SK-N-SH (cell line): ENCODE measurements around the gene NECTIN2. TPM values are rescaled to one million over a fixed set of nuclear protein-coding genes. Genes with fewer than 3 reads are reported as not detected.

Experiments used
- CTCF ChIA-PET: fragments of 300-600, 350-600 bp; formaldehyde crosslinking; extraction: SDS; loops from one replicate; lab custom pipeline; 2021; lab: Yijun Ruan, JAX
- POLR2A ChIA-PET: fragments of 350-600 bp; sonication (Branson Sonifier 250); formaldehyde crosslinking; extraction: SDS; loops from one replicate; lab custom pipeline; 2020; ENCODE audit warnings: antibody characterized with exemption, inconsistent platforms; lab: Yijun Ruan, JAX
- DNase-seq: peaks from one replicate; pipeline ENCODE4 v3.0.0; 2012
- H2AFZ ChIP-seq: fragments of 200-600 bp; sonication (generic); 2 replicates; pipeline ENCODE4 v1.8.1; 2016; ENCODE audit warnings: antibody characterized with exemption, mild to moderate bottlenecking, low read depth
- H3F3A ChIP-seq: fragments of 200-600 bp; sonication (generic); replicated peaks from 2 replicates; pipeline ENCODE3; 2016; ENCODE audit warnings: antibody characterized with exemption, mild to moderate bottlenecking; ENCODE audit not compliant: insufficient read depth
- H3K27ac ChIP-seq, 2 experiments: fragments of 200-500 bp in 1 of 2; fragments of 200-600 bp in 1 of 2; sonication (Bioruptor generic) in 1 of 2; sonication (generic), shearing (Covaris generic) in 1 of 2; 2 replicates each; pipeline versions ENCODE4 v1.5.1 to v1.6.1; 2014 to 2016; ENCODE audit warnings: low read depth in 2 of 2, inconsistent platforms in 1 of 2, low read length in 1 of 2, mild to moderate bottlenecking in 1 of 2, mixed read lengths in 1 of 2
- H3K27me3 ChIP-seq: fragments of 200-600 bp; sonication (generic), shearing (Covaris generic); 2 replicates; pipeline ENCODE4 v1.6.1; 2016; ENCODE audit warnings: mixed run types; ENCODE audit not compliant: insufficient read depth
- H3K36me3 ChIP-seq, 2 experiments: fragments of 200-500 bp in 1 of 2; fragments of 200-600 bp in 1 of 2; sonication (Bioruptor generic) in 1 of 2; sonication (generic) in 1 of 2; replicated peaks in 1 of 2; 2 replicates each; pipeline versions ENCODE3 to v1.5.1; 2014 to 2016; ENCODE audit warnings: low read length in 1 of 2, mild to moderate bottlenecking in 1 of 2; ENCODE audit not compliant: insufficient read depth in 2 of 2, control insufficient read depth in 1 of 2
- H3K4me1 ChIP-seq, 2 experiments: fragments of 200-500 bp in 1 of 2; fragments of 200-600 bp in 1 of 2; sonication (Bioruptor generic) in 1 of 2; sonication (generic), shearing (Covaris generic) in 1 of 2; 2 replicates each; pipeline versions ENCODE4 v1.5.1 to v1.6.1; 2014 to 2016; ENCODE audit warnings: low read depth in 1 of 2, low read length in 1 of 2, mixed run types in 1 of 2; ENCODE audit not compliant: insufficient read depth in 2 of 2, control insufficient read depth in 1 of 2
- H3K4me2 ChIP-seq: fragments of 200-600 bp; sonication (generic), shearing (Covaris generic); 2 replicates; pipeline ENCODE4 v1.6.1; 2017; ENCODE audit warnings: mixed run types
- H3K4me3 ChIP-seq, 2 experiments: fragments of 200-500 bp in 1 of 2; fragments of 200-600 bp in 1 of 2; sonication (Bioruptor generic) in 1 of 2; sonication (generic), shearing (Covaris generic) in 1 of 2; 2 replicates each; pipeline versions ENCODE4 v1.5.1 to v1.8.1; 2014 to 2016; ENCODE audit warnings: low read depth in 2 of 2, inconsistent platforms in 1 of 2, low read length in 1 of 2, mild to moderate bottlenecking in 1 of 2, mixed read lengths in 1 of 2, moderate library complexity in 1 of 2
- H3K79me2 ChIP-seq: fragments of 200-600 bp; sonication (generic); 2 replicates; pipeline ENCODE4 v1.8.1; 2017; ENCODE audit warnings: mild to moderate bottlenecking; ENCODE audit not compliant: insufficient read depth
- H3K9ac ChIP-seq: fragments of 200-600 bp; sonication (generic); 2 replicates; pipeline ENCODE4 v1.6.1; 2017; ENCODE audit warnings: mixed run types
- H3K9me2 ChIP-seq: fragments of 200-600 bp; sonication (generic); 2 replicates; pipeline ENCODE4 v1.6.1; 2017; ENCODE audit warnings: mixed run types
- H3K9me3 ChIP-seq: fragments of 200-600 bp; sonication (generic); 2 replicates; pipeline ENCODE4 v1.6.1; 2017; ENCODE audit warnings: mixed run types, mild to moderate bottlenecking, moderate library complexity
- H4K20me1 ChIP-seq: fragments of 200-600 bp; sonication (generic); 2 replicates; pipeline ENCODE4 v1.6.1; 2017; ENCODE audit warnings: mild to moderate bottlenecking, mixed run types; ENCODE audit not compliant: insufficient read depth
- CHD2 ChIP-seq: fragments of 150-350 bp; IDR thresholded peaks from 2 replicates; pipeline ENCODE4 v1.6.1; 2018; ENCODE audit warnings: low read length; ENCODE audit not compliant: partially characterized antibody
- CTCF ChIP-seq: fragments of 200-600 bp; sonication (generic); IDR thresholded peaks from 2 replicates; pipeline ENCODE4 v1.6.1; 2017; ENCODE audit warnings: antibody characterized with exemption, mild to moderate bottlenecking, moderate library complexity
- EP300 ChIP-seq, 2 experiments: IDR thresholded peaks; 2 replicates each; pipeline versions ENCODE4 v1.4.0 to v1.6.1; 2012; ENCODE audit warnings: borderline replicate concordance in 1 of 2, low read depth in 1 of 2, low read length in 1 of 2
- EZH2phosphoT487 ChIP-seq: fragments of 200-600 bp; sonication (generic); IDR thresholded peaks from 2 replicates; pipeline ENCODE4 v1.6.1; 2017; ENCODE audit warnings: low read depth, mixed run types, mild to moderate bottlenecking, antibody characterized with exemption, moderate library complexity, borderline replicate concordance
- FOSL2 ChIP-seq: IDR thresholded peaks from 2 replicates; pipeline ENCODE4 v1.4.0; 2012; ENCODE audit warnings: low read depth, mild to moderate bottlenecking, moderate library complexity, borderline replicate concordance
- FOXM1 ChIP-seq: IDR thresholded peaks from 2 replicates; pipeline ENCODE4 v1.4.0; 2012; ENCODE audit warnings: low read depth, mild to moderate bottlenecking
- IRF3 ChIP-seq: fragments of 150-350 bp; IDR thresholded peaks from 2 replicates; pipeline ENCODE4 v1.6.1; 2016; ENCODE audit warnings: mild to moderate bottlenecking, low read depth, low read length
- JUND ChIP-seq: IDR thresholded peaks from 2 replicates; pipeline ENCODE4 v1.4.0; 2012
- MEF2A ChIP-seq: IDR thresholded peaks from 2 replicates; pipeline ENCODE4 v1.4.0; 2012; ENCODE audit warnings: low read depth, borderline replicate concordance
- MXI1 ChIP-seq: IDR thresholded peaks from 2 replicates; pipeline ENCODE4 v1.6.1; 2012; ENCODE audit warnings: mild to moderate bottlenecking, low read depth, low read length, improper control_type of control experiment
- NFIC ChIP-seq: IDR thresholded peaks from 2 replicates; pipeline ENCODE4 v1.4.0; 2012; ENCODE audit warnings: borderline replicate concordance
- NRF1 ChIP-seq: IDR thresholded peaks from 2 replicates; pipeline ENCODE4 v1.6.1; 2012; ENCODE audit warnings: low read depth, mild to moderate bottlenecking, low read length
- POLR2AphosphoS5 ChIP-seq: IDR thresholded peaks from 2 replicates; pipeline ENCODE4 v1.6.1; 2012; ENCODE audit warnings: low read depth, low read length
- RAD21 ChIP-seq: IDR thresholded peaks from 2 replicates; pipeline ENCODE4 v1.6.1; 2012; ENCODE audit warnings: mild to moderate bottlenecking, low read length
- RFX5 ChIP-seq: IDR thresholded peaks from 2 replicates; pipeline ENCODE4 v1.6.1; 2012; ENCODE audit warnings: mild to moderate bottlenecking, improper control_type of control experiment, low read length
- RXRA ChIP-seq: IDR thresholded peaks from 2 replicates; pipeline ENCODE4 v1.4.0; 2012; ENCODE audit warnings: low read depth, mild to moderate bottlenecking, borderline replicate concordance
- SIN3A ChIP-seq: IDR thresholded peaks from 2 replicates; pipeline ENCODE4 v1.6.1; 2012; ENCODE audit warnings: low read depth, mild to moderate bottlenecking, low read length, moderate library complexity, borderline replicate concordance
- TAF1 ChIP-seq: IDR thresholded peaks from 2 replicates; pipeline ENCODE4 v1.6.1; 2012; ENCODE audit warnings: low read depth, mild to moderate bottlenecking, low read length, moderate library complexity, borderline replicate concordance
- TCF12 ChIP-seq: IDR thresholded peaks from 2 replicates; pipeline ENCODE4 v1.4.0; 2012
- TEAD4 ChIP-seq: IDR thresholded peaks from 2 replicates; pipeline ENCODE4 v1.4.0; 2012; ENCODE audit warnings: mild to moderate bottlenecking, borderline replicate concordance; ENCODE audit not compliant: insufficient read depth
- YY1 ChIP-seq: IDR thresholded peaks from 2 replicates; pipeline ENCODE4 v1.4.0; 2012; ENCODE audit warnings: low read depth, mild to moderate bottlenecking
- ZBTB33 ChIP-seq: IDR thresholded peaks from 2 replicates; pipeline ENCODE4 v1.4.0; 2012; ENCODE audit warnings: low read depth, borderline replicate concordance
- WGBS: methylation state at CpG from one replicate; pipeline ENCODE4 v1.1.6; 2017; ENCODE audit warnings: low lambda C conversion rate; 5-methylcytosine and 5-hydroxymethylcytosine counted together
- polyA plus RNA-seq, 3 experiments: library from polyadenylated mRNA; depleted of rRNA; stranded (reverse); fragments of >200 nt; gene quantifications; 2 replicates each; pipeline ENCODE4 v1.2.3, GENCODE V29; 2012

The NECTIN2 gene
- polyA plus RNA-seq, 1 of the 3 experiments (the other 2 are of a cell fraction): 121 TPM

- TF ChIP-seq SIN3A (no peak), RFX5 (no peak), MXI1 (no peak), NFIC (no peak), MEF2A (no peak), RXRA (no peak), TAF1 (no peak)
Measured at GRCh38 chr19:44855606-44856005, 9.5 kb downstream of the NECTIN2 start (continued).

GRCh38 chr19:44856421-44857083 is 10.5 kb downstream of the NECTIN2 start:
- Histone ChIP-seq H3K4me1 (no peaks in the 10 kb centered on the region), H3K9me2 (no peaks in the 10 kb centered on the region), H3K36me3 (peaks cover 0 to 21% of the 10 kb centered on the region in 2 experiments), H4K20me1 (peaks cover 67% of the 10 kb centered on the region), H3K27ac (no peak overlapping the region), H3K4me3 (no peak overlapping the region), H3K79me2 (peaks cover 97% of the 10 kb centered on the region), H3K4me2 (no peak overlapping the region), H3K27me3 (no peaks in the 10 kb centered on the region), H3F3A (peaks cover 4% of the 10 kb centered on the region), H3K9me3 (no peaks in the 10 kb centered on the region), H3K9ac (no peak overlapping the region), H2AFZ (no peak overlapping the region)
- DNase-seq: no peak
- WGBS: 86% methylated on average over 10 of the region's 10 CpGs
- CTCF ChIA-PET: interaction anchor here (1.5 to 1.6 kb wide), 2 partner anchors 10 to 132 kb away, joined by 4 read pairs; no protein-coding TSS in a partner anchor
- no peak for TF ChIP-seq TAF1
- TF ChIP-seq CHD2: no peak
- TF ChIP-seq CTCF: no peak
- no peak for TF ChIP-seq FOSL2
- TF ChIP-seq FOXM1: no peak
- POLR2A ChIA-PET: no interaction called here

DNA sequence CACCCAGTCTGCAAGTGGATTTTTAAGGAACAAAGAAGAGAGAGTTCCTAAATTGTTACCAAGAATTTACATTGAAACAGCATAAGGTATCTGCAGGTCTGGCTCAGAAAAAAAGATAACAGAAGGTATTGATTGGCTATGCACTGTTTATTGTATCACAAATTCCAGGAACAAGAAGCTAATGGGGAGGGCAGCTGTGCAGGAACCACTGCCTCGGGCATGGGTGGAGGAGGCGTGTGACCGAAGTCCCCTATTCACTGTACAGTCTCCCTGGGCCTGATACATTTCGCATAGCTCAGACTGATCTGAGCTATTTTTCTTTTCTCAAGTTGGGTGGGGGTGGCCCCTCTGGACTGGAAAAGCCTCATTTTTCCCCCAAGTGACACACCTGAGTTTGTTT is 11.7 kb downstream of the NECTIN2 start:
- H3K9ac ChIP-seq: no peak overlapping the region
- H3K4me2 ChIP-seq: no peak overlapping the region
- ChIA-PET CTCF (interaction anchor here (0.7 to 1.5 kb wide), 3 partner anchors 10 to 169 kb away, joined by 3 to 4 read pairs (median 3); no protein-coding TSS in a partner anchor), POLR2A (no interaction called here)
- H2AFZ ChIP-seq: no peak overlapping the region
- H3K9me2 ChIP-seq: no peaks in the 10 kb centered on the region
- peaks cover 94% of the 10 kb centered on the region for H3K79me2 ChIP-seq
- H3K4me1 ChIP-seq: no peaks in the 10 kb centered on the region
- TF ChIP-seq NRF1: no peak
- no peak for TF ChIP-seq YY1
- TF ChIP-seq POLR2AphosphoS5: no peak
- no peak for TF ChIP-seq NFIC
- no peak for TF ChIP-seq EZH2phosphoT487
- no peak for TF ChIP-seq RAD21
- no peak for TF ChIP-seq ZBTB33
- no peak for TF ChIP-seq JUND
- no peak for TF ChIP-seq IRF3
- no peak for TF ChIP-seq FOSL2
- no peak for TF ChIP-seq FOXM1
- no peak for TF ChIP-seq TEAD4
- TF ChIP-seq TCF12: no peak
- TF ChIP-seq CHD2: no peak
- no peak for TF ChIP-seq EP300 (IDR thresholded peaks at IDR 0.05; ENCODE audit: borderline replicate concordance in 1 of 2, low read depth in 1 of 2, low read length in 1 of 2)
- no peaks in the 10 kb centered on the region for H3K9me3 ChIP-seq
- peaks cover 0 to 21% of the 10 kb centered on the region in 2 experiments for H3K36me3 ChIP-seq
- WGBS: 96% methylated on average over 4 of the region's 4 CpGs
- H3K27ac ChIP-seq: no peak overlapping the region
- no peaks in the 10 kb centered on the region for H3K27me3 ChIP-seq
- H3K4me3 ChIP-seq: no peak overlapping the region
- no peak for DNase-seq
- peaks cover 57% of the 10 kb centered on the region for H4K20me1 ChIP-seq
- peaks cover 4% of the 10 kb centered on the region for H3F3A ChIP-seq
